GM19395 (cell line): ENCODE measurements around the gene HPRT1.
"Not testable (repeated sequence)": the region's sequence is repeated elsewhere in the genome, so short reads cannot be mapped to it uniquely, and the experiment has no call there.

Experiments
- ATAC-seq: cut with Tn5 transposase; IDR thresholded peaks from one replicate; pipeline ENCODE4 v1.9.1; 2021; ENCODE audit warnings: mild to moderate bottlenecking, moderate library complexity; ENCODE audit not compliant: unreplicated experiment

The HPRT1 gene

DNA sequence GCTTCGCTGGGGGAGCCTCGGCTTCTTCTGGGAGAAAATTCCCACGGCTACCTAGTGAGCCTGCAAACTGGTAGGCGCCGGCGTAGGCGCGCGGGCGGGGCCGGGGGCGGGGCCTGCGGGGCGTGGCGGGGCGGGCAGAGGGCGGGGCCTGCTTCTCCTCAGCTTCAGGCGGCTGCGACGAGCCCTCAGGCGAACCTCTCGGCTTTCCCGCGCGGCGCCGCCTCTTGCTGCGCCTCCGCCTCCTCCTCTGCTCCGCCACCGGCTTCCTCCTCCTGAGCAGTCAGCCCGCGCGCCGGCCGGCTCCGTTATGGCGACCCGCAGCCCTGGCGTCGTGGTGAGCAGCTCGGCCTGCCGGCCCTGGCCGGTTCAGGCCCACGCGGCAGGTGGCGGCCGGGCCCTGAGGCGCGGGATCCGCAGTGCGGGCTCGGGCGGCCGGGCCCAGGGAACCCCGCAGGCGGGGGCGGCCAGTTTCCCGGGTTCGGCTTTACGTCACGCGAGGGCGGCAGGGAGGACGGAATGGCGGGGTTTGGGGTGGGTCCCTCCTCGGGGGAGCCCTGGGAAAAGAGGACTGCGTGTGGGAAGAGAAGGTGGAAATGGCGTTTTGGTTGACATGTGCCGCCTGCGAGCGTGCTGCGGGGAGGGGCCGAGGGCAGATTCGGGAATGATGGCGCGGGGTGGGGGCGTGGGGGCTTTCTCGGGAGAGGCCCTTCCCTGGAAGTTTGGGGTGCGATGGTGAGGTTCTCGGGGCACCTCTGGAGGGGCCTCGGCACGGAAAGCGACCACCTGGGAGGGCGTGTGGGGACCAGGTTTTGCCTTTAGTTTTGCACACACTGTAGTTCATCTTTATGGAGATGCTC is at the start of gene HPRT1:
HPRT1 (plus strand) TSS at position 161 of the 857 bp plus-strand sequence; CDS start at position 308, 147 bp downstream.
- ATAC-seq, result peak; percentile 88

DNA sequence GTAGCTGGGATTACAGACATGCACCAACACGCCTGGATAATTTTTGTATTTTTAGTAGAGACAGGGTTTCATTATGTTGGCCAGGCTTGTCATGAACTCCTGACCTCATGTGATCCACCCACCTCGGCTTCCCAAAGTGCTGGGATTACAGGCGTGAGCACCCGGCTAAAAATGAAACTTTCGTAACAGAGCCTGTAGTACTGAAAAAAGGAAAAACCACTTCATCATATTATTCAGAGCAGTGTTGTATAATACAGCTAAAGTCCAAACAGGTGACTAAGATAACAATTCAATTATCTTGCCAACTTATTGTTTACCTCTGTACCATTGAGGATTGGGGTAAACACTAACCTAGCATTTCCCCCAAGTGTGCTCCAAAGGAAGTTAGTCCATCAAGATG is 43.9 kb upstream of the HPRT1 start:
- no peak for ATAC-seq

DNA sequence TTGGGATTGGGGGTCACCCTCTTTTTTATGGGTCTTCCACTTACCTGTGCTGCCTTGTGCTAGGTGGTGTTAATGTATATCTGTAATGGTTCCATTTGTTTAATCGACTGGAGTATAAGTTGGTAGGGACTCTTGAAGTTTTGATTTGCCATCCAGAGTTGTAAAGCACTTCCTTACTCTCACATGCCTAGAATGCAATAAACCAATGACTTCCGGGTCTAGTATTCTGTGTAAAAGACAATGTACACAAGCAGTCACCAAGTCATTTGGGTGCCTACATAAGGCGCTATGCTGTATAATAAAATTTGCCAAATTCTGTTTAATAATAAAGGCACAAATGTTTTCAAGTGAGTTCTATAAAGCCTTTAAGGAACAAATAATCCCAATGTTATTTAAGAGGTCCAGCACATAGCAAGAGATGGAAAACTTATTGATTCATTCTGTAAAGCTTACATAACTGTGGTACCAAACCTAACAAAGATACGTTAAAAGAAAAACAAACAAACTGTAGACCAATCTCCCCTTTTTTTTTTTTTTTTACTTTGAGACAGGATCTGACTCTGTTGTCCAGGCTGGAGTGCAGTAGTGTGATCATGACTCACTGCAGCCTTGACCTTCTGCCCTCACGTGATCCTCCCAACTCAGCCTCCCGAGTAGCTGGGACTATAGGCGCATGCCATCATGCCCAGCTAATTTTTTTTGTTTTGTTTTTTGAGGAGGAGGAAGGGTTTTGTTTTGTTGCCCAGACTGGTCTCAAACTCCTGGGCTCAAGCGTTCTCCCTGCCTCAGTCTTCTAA is 41.5 kb upstream of the HPRT1 start:
- no peak for ATAC-seq

DNA sequence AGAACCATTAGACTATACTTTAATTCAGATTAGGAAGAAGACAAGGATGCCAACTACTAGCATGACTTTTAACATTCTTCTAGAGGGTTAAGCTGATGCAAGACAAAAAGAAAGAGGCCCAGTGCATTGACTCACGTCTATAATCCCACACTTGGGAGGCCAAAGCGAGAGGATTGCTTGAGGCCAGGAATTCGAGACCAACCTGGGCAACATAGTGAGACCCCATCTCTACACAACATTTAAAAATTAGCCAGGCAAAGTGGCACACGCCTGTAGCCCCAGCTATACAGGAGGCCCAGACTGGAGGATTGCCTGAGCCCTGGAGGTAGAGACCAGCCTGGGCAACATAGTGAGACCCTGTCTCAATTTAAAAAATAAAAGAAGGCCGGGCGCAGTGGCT is 40.2 kb upstream of the HPRT1 start:
- ATAC-seq, result no peak

DNA sequence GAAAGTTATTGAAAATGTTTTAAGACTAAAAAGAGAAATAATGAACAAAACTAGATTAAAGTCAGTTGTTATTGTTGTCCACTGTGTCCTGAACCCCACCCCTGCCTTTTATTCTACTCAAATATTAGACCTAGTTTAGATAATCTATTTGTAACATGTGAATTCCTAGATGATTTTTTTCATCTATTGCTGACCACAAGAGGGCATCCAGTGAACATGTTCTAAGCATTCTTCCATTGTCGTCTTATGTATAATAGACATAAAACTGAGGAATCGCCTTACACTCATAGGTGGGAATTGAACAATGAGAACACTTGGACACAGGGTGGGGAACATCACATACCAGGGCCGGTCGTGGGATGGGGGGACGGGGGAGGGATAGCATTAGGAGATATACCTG is 36.4 kb upstream of the HPRT1 start:
- no peak for ATAC-seq

- no peak for ATAC-seq
Observed at GRCh38 chrX:134426281-134426680, 33.7 kb upstream of the HPRT1 start.

DNA sequence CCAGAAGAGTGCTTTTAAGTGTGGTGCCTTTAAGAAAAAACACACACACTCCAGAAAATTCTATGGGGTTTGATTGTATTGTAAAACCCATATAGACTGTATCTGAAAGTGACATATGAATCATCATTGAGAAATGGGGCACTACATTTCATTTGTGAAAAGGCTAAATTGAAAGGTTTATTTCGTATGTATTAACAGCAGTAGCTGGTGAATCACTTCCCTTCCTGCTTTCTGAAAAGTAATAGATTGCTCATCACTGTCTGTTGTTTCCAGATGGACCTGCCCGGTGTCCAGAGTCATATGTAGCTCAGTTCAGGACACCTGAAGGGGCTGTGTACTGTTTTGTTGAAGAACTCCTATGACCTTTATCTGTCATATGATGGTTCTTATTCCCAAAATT is 28.1 kb upstream of the HPRT1 start:
- peak; percentile 60 for ATAC-seq

DNA sequence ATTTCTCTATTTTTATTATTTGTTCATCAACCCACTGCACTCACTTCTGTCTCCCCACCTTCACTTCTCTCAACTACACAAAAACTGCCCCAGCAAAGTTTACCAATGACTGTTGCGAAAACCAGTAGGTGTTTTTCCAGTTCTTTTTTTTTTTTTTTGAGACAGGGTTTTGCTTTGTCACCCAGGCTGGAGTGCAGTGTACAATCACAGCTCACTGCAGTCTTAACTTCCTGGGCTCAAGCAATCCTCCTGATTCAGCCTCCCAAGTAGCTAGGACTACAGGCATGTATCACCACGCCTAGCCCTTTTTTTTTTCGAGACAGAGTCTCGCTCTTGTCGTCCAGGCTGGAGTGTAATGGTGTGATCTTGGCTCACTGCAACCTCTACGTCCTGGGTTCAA is 24.1 kb upstream of the HPRT1 start:
- no peak for ATAC-seq

DNA sequence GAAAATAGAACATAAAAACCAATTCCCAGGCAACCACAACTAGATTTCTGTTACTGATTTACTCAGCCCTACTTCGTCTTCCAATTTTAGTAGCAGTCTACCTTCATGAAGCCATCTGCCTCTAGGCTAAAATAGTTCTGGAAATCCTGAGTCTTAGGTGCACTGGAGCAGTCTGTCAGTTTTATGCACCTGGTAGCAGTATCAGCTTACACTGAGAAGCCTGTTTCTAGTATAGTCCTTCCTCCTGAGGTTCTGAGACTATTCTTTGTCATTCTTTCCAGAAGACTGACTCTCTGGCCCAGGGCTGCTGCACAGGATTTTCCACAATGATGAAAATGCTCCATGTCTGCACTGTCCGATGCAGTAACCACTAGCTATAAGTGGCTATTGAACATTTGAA is 16.9 kb upstream of the HPRT1 start:
- ATAC-seq, result peak; percentile 81

GRCh38 chrX:134443461-134443860 is 16.5 kb upstream of the HPRT1 start:
- peak; percentile 7 for ATAC-seq

DNA sequence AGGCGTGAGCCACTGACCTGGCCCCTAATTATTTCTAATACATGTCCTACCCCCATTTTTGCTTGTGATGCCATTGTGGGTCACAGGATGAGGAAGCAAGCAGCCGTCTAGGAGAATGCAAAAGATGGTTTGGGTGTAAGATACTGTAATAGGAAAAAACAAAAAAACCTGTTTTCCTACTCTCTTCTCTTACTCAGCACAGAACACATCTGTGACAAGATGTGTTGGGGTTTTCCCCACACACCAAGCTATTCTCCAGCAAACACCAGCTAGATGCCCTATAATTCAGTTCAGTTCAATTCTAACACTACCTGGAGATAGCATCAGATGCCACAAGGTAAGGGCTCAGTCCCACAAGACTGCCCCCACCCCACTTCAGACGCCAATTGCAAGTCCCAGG is 15.3 kb upstream of the HPRT1 start:
- peak; percentile 43 for ATAC-seq

DNA sequence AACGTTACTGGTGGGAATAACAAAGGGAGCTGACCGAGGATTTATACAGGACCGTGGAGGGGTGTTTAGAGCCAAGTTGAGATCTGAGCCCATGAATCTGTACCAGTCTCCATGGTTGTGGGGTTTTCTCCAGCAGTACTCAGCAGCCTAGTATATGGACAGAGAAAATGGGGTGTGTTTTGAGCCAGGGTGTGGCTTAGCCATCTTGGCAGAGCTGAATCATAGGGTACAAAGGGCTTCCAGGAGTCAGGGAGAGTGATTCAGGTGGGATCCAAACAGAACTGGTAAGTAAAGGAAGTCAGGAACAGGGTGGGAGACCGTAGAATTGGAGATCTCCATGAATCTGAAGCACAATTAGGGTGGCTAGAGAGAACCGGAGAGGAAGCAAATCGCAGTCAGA is 7.4 kb upstream of the HPRT1 start:
- ATAC-seq, result no peak

- ATAC-seq, result no peak
Observed at GRCh38 chrX:134453631-134454030, 6.3 kb upstream of the HPRT1 start.

DNA sequence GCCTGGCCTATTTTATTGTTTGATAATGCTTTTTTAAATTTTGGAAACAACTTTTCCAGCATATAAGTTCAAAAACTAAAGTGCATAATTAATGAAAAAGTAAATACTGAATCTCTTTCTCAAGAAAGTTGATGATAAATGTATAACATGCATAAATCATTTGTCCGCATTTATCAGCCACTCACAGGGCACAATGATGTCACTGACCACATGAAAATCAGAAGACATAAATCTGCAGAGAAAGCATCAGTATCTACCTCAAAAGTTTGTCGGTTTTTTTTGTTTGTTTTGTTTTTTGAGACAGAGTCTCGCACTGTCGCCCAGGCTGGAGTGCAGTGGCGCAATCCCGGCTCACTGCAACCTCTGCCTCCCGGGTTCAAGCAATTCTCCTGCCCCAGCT is 5.5 kb upstream of the HPRT1 start:
- ATAC-seq, result no peak

DNA sequence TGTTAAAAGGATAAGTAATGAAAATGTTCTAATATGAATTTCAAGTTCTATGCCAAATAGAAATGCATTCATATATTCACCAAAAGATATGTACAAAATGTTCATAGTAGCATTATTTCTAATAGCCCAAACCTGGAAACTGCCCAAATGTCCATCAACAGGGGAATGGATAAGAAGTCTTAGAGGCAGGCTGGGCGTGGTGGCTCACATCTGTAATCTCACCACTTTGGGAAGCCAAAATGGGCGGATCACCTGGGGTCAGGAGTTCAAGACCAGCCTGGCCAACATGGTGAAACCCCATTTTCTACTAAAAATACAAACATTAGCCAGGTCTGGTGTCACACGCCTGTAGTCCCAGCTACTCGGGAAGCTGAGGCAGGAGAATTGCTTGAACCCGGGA is 2.3 kb upstream of the HPRT1 start:
- no peak for ATAC-seq

DNA sequence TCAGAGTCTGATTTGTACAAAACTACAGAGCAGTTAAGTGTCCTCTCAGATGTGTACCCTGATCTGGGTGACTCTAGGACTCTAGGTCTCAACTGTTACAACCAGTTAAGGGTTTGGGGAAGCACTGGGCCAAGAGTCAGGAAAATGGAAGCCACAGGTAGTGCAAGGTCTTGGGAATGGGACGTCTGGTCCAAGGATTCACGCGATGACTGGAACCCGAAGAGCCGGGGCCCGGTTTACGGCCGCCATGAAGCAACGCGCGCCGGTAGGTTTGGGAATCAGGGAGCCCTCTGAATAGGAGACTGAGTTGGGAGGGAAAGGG is 321 bp upstream of the HPRT1 start:
- ATAC-seq, result peak; percentile 37

- ATAC-seq, result no peak
Observed at GRCh38 chrX:134460862-134461220, 876 bp downstream of the HPRT1 start.

- ATAC-seq, result no peak
Observed at GRCh38 chrX:134461437-134461836, 1.5 kb downstream of the HPRT1 start.

DNA sequence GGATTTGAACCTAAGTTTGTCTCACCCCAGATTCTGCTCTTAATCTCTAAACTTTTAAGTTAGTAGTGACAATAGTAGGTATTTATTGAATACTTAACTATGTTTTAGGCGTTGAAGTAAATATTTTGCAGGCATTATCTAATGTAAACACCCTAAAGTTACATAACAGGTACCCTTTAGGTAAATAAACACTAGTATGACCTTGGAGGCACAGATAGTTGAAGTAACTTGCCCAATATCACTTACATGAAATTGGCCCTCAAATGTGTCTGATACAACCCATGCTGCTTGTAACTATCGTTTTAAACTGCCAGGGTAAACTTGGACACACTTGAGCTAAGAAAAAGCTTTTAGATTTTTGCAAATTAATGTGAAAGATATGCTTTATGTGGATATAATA is 3.0 kb downstream of the HPRT1 start:
- ATAC-seq, result no peak

DNA sequence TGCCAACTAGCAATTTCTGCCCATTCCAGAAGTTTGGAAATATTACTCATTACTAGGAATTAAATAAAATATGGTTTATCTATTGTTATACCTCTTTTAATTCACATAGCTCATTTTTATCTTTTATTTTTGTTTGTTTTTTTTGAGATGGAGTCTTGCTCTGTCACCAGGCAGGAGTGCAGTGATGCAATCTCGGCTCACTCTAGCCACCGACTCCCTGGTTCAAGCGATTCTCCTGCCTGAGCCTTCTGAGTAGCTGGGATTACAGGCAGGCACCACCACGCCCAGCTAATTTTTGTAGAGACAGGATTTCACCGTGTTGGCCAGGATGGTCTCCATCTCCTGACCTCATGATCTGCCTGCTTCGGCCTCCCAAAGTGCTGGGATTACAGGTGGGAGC is 4.5 kb downstream of the HPRT1 start:
- ATAC-seq, result not testable (repeated sequence)

DNA sequence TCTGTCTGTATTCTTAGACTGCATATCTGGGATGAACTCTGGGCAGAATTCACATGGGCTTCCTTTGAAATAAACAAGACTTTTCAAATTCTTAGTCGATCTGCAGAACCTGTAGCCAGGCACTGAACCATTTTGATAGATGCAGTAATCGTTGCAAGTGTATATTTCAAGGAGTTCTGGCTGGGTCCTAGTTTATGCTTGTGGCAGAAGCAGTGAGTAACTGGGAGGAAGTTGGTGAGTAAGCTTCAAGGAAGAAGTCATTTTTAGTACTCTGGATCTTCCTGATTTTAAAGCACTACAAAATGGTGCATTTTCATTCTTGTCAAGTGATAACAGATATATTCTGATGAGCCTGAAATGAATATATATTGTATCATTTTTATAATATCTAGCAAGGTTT is 9.5 kb downstream of the HPRT1 start:
- no peak for ATAC-seq

GRCh38 chrX:134470013-134470412 is 10.0 kb downstream of the HPRT1 start:
- ATAC-seq, result no peak
